Measurements from ENCODE around the gene LRRC8D.

The LRRC8D gene

DNA sequence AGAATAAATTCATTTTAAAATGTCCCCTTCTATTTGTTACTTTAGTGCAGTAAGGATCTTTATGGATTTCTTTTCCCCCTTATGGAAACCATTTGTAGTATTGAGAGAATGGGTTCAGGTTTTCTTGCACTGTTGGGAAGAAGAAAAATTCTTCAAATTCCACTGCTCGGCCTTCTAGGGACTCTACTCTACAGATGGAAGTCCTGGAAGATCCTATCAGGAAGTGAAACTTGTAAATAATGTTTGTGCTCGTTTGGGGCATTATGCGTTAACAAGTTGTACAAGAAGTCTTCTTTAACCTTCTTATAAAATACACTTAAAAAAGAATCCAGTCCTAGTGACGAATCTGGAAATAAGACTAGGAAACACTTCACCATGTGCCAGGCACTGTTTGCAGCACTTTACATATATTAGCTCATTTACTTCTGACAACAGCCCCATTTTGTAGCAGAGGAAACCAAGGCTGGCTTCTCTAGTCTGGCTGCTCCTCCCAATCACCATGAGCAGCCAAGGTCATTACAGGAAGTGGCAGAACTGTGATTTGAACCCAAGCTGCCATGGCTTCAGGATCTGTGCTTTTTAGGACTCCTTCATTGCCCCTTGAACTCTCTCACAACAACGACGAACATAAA is 11.8 kb downstream of the LRRC8D start:
- TF ChIP-seq, protein P1, sequence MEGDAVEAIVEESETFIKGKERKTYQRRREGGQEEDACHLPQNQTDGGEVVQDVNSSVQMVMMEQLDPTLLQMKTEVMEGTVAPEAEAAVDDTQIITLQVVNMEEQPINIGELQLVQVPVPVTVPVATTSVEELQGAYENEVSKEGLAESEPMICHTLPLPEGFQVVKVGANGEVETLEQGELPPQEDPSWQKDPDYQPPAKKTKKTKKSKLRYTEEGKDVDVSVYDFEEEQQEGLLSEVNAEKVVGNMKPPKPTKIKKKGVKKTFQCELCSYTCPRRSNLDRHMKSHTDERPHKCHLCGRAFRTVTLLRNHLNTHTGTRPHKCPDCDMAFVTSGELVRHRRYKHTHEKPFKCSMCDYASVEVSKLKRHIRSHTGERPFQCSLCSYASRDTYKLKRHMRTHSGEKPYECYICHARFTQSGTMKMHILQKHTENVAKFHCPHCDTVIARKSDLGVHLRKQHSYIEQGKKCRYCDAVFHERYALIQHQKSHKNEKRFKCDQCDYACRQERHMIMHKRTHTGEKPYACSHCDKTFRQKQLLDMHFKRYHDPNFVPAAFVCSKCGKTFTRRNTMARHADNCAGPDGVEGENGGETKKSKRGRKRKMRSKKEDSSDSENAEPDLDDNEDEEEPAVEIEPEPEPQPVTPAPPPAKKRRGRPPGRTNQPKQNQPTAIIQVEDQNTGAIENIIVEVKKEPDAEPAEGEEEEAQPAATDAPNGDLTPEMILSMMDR (IDR thresholded peaks at IDR 0.05; ENCODE audit: insufficient read depth, low read length, poor library complexity, severe bottlenecking): no peak
- H3K36me3 ChIP-seq (ENCODE audit: control insufficient read depth, insufficient read depth, low read length): no peaks in the 10 kb centered on the region
- no peaks in the 10 kb centered on the region for H3K27me3 ChIP-seq (replicated peaks; ENCODE audit: control insufficient read depth, insufficient read depth, low read length)
- H3K4me3 ChIP-seq (replicated peaks; ENCODE audit: low read depth, low read length): no peak overlapping the region
- no peak for DNase-seq (ENCODE audit: extremely low read depth, insufficient read length)

DNA sequence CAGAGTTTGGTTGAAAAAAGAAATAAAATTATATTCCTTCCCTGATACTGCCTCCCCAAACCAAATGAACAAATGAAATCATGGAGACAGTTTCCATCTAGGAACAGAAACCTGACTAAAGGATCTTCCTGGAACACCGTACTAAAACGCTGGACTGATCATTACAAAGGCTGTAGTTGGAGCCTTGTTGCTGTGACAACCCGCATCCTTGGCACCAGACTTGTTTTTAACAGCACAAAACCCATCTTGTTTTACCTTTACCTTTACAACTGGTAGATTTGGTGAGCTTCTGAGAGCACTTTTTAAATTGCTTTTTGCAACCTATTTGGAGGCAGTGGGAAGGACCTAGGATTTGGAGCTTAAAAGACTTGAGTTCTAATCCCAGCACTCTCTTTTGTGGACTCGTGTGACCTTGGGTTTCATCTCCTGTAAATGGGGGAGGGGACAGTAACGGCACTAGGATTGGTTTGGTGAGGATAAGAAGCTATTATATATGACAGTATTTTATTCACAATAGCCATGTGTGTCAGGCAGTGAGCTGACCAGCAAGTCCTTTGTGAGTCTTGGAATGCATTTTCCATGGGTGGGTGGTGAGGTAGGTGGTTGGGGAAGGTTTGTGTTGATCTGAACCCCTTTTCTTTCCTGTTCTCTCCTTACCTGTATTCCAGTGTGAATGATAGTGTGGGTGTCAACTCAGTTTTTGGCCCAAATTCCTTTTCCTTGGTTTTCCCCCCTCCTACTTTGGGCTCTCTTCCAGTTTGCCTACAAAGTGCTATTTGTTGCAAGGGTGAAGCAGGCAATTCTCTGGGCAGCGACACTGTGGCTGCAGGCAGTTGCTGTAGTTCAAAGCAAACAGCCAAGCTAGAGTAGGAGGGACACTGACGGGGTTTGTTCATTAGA is 12.6 kb downstream of the LRRC8D start:
- TF ChIP-seq, protein P1 (IDR thresholded peaks at IDR 0.05; ENCODE audit: insufficient read depth, low read length, poor library complexity, severe bottlenecking): no peak
- H3K27me3 ChIP-seq (replicated peaks; ENCODE audit: control insufficient read depth, insufficient read depth, low read length): no peaks in the 10 kb centered on the region
- no peaks in the 10 kb centered on the region for H3K36me3 ChIP-seq (ENCODE audit: control insufficient read depth, insufficient read depth, low read length)
- H3K4me3 ChIP-seq (replicated peaks; ENCODE audit: low read depth, low read length): no peak overlapping the region
- no peak for DNase-seq (ENCODE audit: extremely low read depth, insufficient read length)

DNA sequence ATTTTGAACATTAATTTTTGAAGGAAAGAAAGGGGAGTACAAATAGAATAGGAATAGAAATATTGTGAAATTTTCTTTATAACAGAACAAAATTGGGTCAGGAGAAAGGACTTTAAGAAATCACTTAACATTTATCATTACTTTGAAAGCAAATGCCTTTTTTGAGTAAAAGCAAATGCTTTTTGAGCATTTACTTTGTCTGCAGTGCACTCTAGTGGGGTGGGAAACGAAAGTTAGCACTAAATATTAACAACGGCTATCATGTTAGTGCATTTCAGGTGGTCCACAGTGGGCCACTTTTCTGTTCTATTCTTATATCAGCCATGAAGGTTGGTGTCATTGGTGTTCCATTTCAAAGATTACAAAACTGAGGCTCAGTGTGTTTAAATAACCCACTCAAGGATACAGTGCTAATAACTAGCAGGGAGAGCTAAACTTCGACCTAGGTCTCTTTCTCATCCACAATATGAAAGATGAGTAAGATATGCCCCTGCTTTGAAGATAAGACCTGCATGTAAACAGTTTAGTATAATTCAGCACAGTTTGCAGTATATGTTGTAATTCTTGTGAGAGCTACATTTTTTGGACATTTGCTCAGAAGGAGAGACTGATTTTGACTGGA is 13.4 kb downstream of the LRRC8D start:
- Histone ChIP-seq H3K27me3 (replicated peaks; ENCODE audit: control insufficient read depth, insufficient read depth, low read length) (no peaks in the 10 kb centered on the region), H3K4me3 (replicated peaks; ENCODE audit: low read depth, low read length) (no peak overlapping the region), H3K36me3 (ENCODE audit: control insufficient read depth, insufficient read depth, low read length) (no peaks in the 10 kb centered on the region)
- TF ChIP-seq, protein P1 (IDR thresholded peaks at IDR 0.05; ENCODE audit: insufficient read depth, low read length, poor library complexity, severe bottlenecking): no peak
- no peak for DNase-seq (ENCODE audit: extremely low read depth, insufficient read length)

DNA sequence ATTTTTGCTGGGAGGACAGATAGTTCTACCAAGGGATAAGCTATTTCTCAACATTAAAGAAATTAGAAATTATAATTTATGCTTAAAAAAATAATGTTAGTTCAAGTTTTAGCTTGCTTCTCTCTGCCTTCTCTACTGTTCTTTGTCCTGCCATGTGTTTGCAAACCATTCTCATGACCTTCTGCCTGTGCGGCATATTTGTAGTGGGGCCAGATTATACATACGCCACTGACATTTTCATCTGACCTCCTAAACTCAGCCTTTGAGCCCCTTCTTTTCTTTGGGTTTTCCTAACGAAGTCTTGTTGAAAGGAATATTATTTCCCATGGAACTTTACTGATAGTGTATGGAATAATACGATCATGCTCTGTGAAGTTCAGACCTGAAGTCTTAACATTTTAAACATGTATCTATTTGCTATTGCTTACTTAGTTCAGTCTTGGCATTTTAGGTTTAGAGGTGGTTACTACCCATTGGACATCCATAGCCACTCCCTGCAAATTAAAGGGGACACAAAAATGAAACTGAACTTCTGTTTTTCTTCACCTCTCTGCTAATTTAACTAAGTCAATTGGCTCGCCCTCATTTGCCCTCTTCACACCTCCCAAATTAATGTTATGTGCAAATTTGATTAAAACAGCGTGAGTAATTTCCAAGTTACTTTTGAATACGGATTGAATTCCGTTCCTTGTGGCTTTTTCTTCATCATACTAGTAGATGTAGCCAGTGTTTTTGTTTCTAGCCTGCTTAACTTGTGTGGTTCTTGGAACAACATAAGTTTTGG is 15.6 kb downstream of the LRRC8D start:
- TF ChIP-seq, protein P1 (IDR thresholded peaks at IDR 0.05; ENCODE audit: insufficient read depth, low read length, poor library complexity, severe bottlenecking): no peak
- no peak overlapping the region for H3K4me3 ChIP-seq (replicated peaks; ENCODE audit: low read depth, low read length)
- DNase-seq (ENCODE audit: extremely low read depth, insufficient read length): no peak
- no peaks in the 10 kb centered on the region for H3K36me3 ChIP-seq (ENCODE audit: control insufficient read depth, insufficient read depth, low read length)
- no peaks in the 10 kb centered on the region for H3K27me3 ChIP-seq (replicated peaks; ENCODE audit: control insufficient read depth, insufficient read depth, low read length)

DNA sequence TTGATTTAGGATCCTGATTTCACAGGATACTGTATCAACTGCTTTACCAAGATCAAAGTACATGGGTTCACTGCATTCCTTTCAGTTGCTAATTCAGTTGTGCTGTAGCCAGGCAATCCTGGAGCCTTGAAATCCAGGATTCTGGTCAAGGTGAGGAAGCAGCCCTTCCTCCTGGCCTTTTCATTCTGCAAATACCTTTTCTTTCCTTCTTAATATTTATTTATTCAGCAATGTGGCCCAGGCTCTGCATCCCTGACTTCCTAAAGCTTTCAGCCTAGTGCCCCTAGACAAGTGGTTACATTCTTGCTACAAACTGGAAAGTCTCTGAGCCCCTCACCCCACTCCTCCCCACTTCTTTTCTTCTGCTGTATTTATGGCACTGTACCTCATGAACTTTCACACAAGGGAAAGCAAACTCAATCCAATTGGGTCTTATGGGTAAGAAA is 16.2 kb downstream of the LRRC8D start:
- no peak for DNase-seq (ENCODE audit: extremely low read depth, insufficient read length)
- no peaks in the 10 kb centered on the region for H3K27me3 ChIP-seq (replicated peaks; ENCODE audit: control insufficient read depth, insufficient read depth, low read length)
- H3K36me3 ChIP-seq (ENCODE audit: control insufficient read depth, insufficient read depth, low read length): no peaks in the 10 kb centered on the region
- H3K4me3 ChIP-seq (replicated peaks; ENCODE audit: low read depth, low read length): no peak overlapping the region
- TF ChIP-seq, protein P1 (IDR thresholded peaks at IDR 0.05; ENCODE audit: insufficient read depth, low read length, poor library complexity, severe bottlenecking): no peak
